K562 (cell line): ENCODE data around the gene LSR. TPM values are rescaled to one million over a fixed set of nuclear protein-coding genes. Genes with fewer than 3 reads are reported as not detected.

Source experiments
- BHLHE40 ChIP-seq: IDR thresholded peaks from 2 replicates; pipeline ENCODE4 v1.6.1; 2011; ENCODE audit warnings: low read length, improper control_type of control experiment
- HSF4 ChIP-seq: fragments of 250-450 bp; sonication (Bioruptor Pico); IDR thresholded peaks from 2 replicates; pipeline ENCODE4 v2.1.2; 2022; ENCODE audit warnings: mild to moderate bottlenecking, moderate library complexity, borderline replicate concordance
- KAT8 ChIP-seq: fragments of 450-650 bp; IDR thresholded peaks from 2 replicates; pipeline ENCODE4 v1.6.1; 2016; ENCODE audit warnings: low read depth, mild to moderate bottlenecking
- LEF1 ChIP-seq: fragments of 450-650 bp; IDR thresholded peaks from 2 replicates; pipeline ENCODE4 v1.6.1; 2016; ENCODE audit warnings: mild to moderate bottlenecking
- MAFK ChIP-seq: IDR thresholded peaks from 2 replicates; pipeline ENCODE4 v1.6.1; 2011; ENCODE audit warnings: low read length, improper control_type of control experiment
- MYC ChIP-seq, 2 experiments: fragments of 250-450 bp in 1 of 2; sonication (Bioruptor Pico) in 1 of 2; IDR thresholded peaks; 2 replicates each; pipeline versions ENCODE4 v1.5.1 to v1.6.1; 2012 to 2021; ENCODE audit warnings: low read depth in 2 of 2, borderline replicate concordance in 1 of 2, improper control_type of control experiment in 1 of 2, low read length in 1 of 2, mild to moderate bottlenecking in 1 of 2, moderate library complexity in 1 of 2
- NFIC ChIP-seq: fragments of 450-650 bp; IDR thresholded peaks from 2 replicates; pipeline ENCODE4 v1.6.1; 2017; ENCODE audit warnings: mild to moderate bottlenecking, inconsistent platforms
- SUPT5H ChIP-seq: fragments of 450-650 bp; IDR thresholded peaks from 2 replicates; pipeline ENCODE4 v1.6.1; 2016
- ZBTB7A ChIP-seq: IDR thresholded peaks from 2 replicates; pipeline ENCODE4 v1.6.1; 2011; ENCODE audit warnings: low read depth, mild to moderate bottlenecking, low read length, moderate library complexity, borderline replicate concordance; ENCODE audit not compliant: control insufficient read depth
- ZNF436 ChIP-seq: fragments of 250-450, 450-650 bp; sonication (Bioruptor Pico); formaldehyde crosslinking; IDR thresholded peaks from 2 replicates; pipeline ENCODE4 v1.7.0; 2020; ENCODE audit warnings: mild to moderate bottlenecking
- ZNF717 ChIP-seq: fragments of 250-450 bp; sonication (Bioruptor Pico); IDR thresholded peaks from 2 replicates; pipeline ENCODE4 v1.5.0; 2021
- polyA plus RNA-seq, 8 experiments: library from polyadenylated mRNA; depleted of rRNA in 4 of 8; stranded (reverse) in 5 of 8; unstranded in 3 of 8; fragments of >200 nt; fragmentation: Nextera tagmentation in 2 of 8; fragmentation: Illumina TruSeq in 1 of 8; extraction: Ambion mirVana in 2 of 8; extraction: Trizol in 1 of 8; gene quantifications; 2 replicates each; pipeline versions ENCODE4 v1.2.1 to v1.2.3, GENCODE V29; 2011 to 2014; ENCODE audit warnings: inconsistent platforms in 1 of 8, missing spikeins in 1 of 8
- total RNA-seq, 7 experiments: library from RNA; depleted of rRNA in 6 of 7; stranded (reverse); fragments of >200 nt in 6 of 7; fragmentation: Illumina TruSeq in 2 of 7; extraction: Trizol in 2 of 7; gene quantifications; 2 replicates each; pipeline versions ENCODE4 v1.2.1 to v1.2.3, GENCODE V29; 2011 to 2021; ENCODE audit warnings: low replicate concordance in 1 of 7
- TF ChIP-seq, protein P1 (sequence below): fragments of 250-450 bp; sonication (Bioruptor Pico); IDR thresholded peaks from 2 replicates; pipeline ENCODE4 v1.4.0; 2020; ENCODE audit warnings: mild to moderate bottlenecking, moderate library complexity
- TF ChIP-seq, protein P2 (sequence below), 2 experiments: fragments of 450-650 bp; conservative IDR thresholded peaks; 2 replicates each; pipeline ENCODE4 v1.6.1; 2017; ENCODE audit warnings: mild to moderate bottlenecking in 2 of 2, moderate library complexity in 2 of 2
- TF ChIP-seq, protein P3 (sequence below): IDR thresholded peaks from 2 replicates; pipeline ENCODE4 v1.6.1; 2016; ENCODE audit warnings: missing genetic modification characterization, missing compliant biosample characterization
- TF ChIP-seq, protein P4 (sequence below): fragments of 200-800 bp; sonication (Bioruptor generic); IDR thresholded peaks from 2 replicates; pipeline ENCODE4 v1.6.1; 2017; ENCODE audit warnings: missing genetic modification characterization, missing compliant biosample characterization
- TF ChIP-seq, protein P5 (sequence below): sonication (generic); formaldehyde crosslinking; IDR thresholded peaks from 2 replicates; pipeline ENCODE4 v1.9.0; 2022; ENCODE audit warnings: mild to moderate bottlenecking, missing genetic modification reagents

Gene LSR
- total and polyA plus RNA-seq, 9 of the 15 experiments (the other 6 are each of a cell fraction or from before 2014, with no cell fraction given), result 0.44 to 87.9 (median 28.0) TPM

DNA sequence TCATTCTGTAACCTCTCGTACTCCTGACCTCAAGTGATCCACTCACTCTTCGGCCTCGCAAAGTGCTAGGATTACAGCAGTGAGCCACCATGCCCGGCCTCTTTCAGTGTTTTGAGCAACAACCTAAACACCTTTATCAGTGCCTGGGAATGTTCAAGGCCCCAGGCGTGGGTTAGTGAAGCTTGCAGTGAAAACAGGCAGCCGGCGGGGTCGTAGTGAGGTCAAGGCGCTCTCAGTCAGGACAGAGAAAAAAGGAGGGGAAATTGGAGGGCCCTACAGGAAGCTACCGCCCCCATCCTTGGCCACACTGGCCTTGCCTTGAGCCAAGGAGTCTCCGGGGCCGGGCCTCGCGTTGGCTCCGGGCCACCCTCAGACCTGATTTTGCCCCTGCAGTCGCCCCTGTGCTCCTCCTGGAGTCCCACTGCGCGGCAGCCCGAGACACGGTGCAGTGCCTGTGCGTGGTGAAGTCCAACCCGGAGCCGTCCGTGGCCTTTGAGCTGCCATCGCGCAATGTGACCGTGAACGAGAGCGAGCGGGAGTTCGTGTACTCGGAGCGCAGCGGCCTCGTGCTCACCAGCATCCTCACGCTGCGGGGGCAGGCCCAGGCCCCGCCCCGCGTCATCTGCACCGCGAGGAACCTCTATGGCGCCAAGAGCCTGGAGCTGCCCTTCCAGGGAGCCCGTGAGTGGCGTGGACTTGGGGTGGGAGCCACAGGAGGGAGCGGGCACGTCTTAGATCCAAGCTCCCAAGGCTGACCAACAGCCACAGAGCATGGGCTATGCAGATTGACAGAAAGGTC, 60.9 kb downstream of the LSR start (continued):
- TF ChIP-seq, protein P1, sequence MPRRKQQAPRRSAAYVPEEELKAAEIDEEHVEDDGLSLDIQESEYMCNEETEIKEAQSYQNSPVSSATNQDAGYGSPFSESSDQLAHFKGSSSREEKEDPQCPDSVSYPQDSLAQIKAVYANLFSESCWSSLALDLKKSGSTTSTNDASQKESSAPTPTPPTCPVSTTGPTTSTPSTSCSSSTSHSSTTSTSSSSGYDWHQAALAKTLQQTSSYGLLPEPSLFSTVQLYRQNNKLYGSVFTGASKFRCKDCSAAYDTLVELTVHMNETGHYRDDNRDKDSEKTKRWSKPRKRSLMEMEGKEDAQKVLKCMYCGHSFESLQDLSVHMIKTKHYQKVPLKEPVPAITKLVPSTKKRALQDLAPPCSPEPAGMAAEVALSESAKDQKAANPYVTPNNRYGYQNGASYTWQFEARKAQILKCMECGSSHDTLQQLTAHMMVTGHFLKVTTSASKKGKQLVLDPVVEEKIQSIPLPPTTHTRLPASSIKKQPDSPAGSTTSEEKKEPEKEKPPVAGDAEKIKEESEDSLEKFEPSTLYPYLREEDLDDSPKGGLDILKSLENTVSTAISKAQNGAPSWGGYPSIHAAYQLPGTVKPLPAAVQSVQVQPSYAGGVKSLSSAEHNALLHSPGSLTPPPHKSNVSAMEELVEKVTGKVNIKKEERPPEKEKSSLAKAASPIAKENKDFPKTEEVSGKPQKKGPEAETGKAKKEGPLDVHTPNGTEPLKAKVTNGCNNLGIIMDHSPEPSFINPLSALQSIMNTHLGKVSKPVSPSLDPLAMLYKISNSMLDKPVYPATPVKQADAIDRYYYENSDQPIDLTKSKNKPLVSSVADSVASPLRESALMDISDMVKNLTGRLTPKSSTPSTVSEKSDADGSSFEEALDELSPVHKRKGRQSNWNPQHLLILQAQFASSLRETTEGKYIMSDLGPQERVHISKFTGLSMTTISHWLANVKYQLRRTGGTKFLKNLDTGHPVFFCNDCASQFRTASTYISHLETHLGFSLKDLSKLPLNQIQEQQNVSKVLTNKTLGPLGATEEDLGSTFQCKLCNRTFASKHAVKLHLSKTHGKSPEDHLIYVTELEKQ (CRISPR knock-in tag), result no peak; the same call in 1 of the 2 replicates
- TF ChIP-seq, protein P2, sequence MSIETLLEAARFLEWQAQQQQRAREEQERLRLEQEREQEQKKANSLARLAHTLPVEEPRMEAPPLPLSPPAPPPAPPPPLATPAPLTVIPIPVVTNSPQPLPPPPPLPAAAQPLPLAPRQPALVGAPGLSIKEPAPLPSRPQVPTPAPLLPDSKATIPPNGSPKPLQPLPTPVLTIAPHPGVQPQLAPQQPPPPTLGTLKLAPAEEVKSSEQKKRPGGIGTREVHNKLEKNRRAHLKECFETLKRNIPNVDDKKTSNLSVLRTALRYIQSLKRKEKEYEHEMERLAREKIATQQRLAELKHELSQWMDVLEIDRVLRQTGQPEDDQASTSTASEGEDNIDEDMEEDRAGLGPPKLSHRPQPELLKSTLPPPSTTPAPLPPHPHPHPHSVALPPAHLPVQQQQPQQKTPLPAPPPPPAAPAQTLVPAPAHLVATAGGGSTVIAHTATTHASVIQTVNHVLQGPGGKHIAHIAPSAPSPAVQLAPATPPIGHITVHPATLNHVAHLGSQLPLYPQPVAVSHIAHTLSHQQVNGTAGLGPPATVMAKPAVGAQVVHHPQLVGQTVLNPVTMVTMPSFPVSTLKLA (conservative IDR thresholded peaks at IDR 0.05), result peak in 1 of 2 experiments; percentile 6; a peak in 1 of 4 replicates
- TF ChIP-seq LEF1 (peak; percentile 52; the same call in 1 of the 2 replicates), ZNF717 (peak; percentile 60; the same call in 1 of the 2 replicates), NFIC (peak; percentile 65), HSF4 (CRISPR knock-in tag) (no peak), KAT8 (no peak), ZBTB7A (peak; percentile 66; the same call in 1 of the 2 replicates), SUPT5H (0 out of 2 replicates have a peak, but pooled peaks have one; percentile 39), MYC (IDR thresholded peaks at IDR 0.05; ENCODE audit: low read depth, low read length) (peak; percentile 90), MYC (CRISPR knock-in tag; IDR thresholded peaks at IDR 0.05; ENCODE audit: borderline replicate concordance, low read depth) (peak; percentile 73; the same call in 1 of the 2 replicates), BHLHE40 (peak; percentile 70), MAFK (no peak), ZNF436 (CRISPR knock-in tag) (no peak)
- TF ChIP-seq, protein P3, sequence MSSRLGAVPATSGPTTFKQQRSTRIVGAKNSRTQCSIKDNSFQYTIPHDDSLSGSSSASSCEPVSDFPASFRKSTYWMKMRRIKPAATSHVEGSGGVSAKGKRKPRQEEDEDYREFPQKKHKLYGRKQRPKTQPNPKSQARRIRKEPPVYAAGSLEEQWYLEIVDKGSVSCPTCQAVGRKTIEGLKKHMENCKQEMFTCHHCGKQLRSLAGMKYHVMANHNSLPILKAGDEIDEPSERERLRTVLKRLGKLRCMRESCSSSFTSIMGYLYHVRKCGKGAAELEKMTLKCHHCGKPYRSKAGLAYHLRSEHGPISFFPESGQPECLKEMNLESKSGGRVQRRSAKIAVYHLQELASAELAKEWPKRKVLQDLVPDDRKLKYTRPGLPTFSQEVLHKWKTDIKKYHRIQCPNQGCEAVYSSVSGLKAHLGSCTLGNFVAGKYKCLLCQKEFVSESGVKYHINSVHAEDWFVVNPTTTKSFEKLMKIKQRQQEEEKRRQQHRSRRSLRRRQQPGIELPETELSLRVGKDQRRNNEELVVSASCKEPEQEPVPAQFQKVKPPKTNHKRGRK (tag), result no peak
- TF ChIP-seq, protein P4, sequence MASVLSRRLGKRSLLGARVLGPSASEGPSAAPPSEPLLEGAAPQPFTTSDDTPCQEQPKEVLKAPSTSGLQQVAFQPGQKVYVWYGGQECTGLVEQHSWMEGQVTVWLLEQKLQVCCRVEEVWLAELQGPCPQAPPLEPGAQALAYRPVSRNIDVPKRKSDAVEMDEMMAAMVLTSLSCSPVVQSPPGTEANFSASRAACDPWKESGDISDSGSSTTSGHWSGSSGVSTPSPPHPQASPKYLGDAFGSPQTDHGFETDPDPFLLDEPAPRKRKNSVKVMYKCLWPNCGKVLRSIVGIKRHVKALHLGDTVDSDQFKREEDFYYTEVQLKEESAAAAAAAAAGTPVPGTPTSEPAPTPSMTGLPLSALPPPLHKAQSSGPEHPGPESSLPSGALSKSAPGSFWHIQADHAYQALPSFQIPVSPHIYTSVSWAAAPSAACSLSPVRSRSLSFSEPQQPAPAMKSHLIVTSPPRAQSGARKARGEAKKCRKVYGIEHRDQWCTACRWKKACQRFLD, result peak; percentile 94
- TF ChIP-seq, protein P5, sequence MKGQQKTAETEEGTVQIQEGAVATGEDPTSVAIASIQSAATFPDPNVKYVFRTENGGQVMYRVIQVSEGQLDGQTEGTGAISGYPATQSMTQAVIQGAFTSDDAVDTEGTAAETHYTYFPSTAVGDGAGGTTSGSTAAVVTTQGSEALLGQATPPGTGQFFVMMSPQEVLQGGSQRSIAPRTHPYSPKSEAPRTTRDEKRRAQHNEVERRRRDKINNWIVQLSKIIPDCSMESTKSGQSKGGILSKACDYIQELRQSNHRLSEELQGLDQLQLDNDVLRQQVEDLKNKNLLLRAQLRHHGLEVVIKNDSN (CRISPR knock-in tag), result no peak
